ENCODE measurements around the gene MTHFD2L.

DNA sequence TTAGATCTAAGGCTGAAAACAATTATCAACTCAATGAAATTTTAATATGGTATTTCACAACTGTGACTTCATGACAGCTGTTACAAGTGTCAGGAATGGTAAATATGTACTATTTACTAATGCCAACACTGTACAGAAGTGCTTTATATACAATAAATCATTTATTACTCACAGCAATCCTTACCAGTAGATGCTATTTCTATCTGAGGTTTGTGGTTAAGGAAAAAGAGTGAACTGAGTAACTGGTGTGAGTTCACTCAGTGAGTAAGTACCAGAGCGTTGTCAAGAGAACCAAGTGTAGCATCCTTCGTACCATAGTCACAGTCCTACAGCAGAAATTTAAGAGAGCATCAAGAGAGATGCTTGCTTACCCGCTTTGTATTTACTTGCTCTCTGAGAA is 23.3 kb downstream of the MTHFD2L start:
- TF ChIP-seq CTCF (IDR thresholded peaks at IDR 0.05) (no peak), POLR2A (IDR thresholded peaks at IDR 0.05) (no peak), EP300 (IDR thresholded peaks at IDR 0.05) (no peak), POLR2AphosphoS5 (IDR thresholded peaks at IDR 0.05) (no peak)
